HG02970 (cell line): ENCODE measurements around the gene SPTBN1.

Experiments
- ATAC-seq: cut with Tn5 transposase; IDR thresholded peaks from one replicate; pipeline ENCODE4 v1.9.1; 2021; ENCODE audit warnings: mild to moderate bottlenecking, moderate library complexity, moderate number of reproducible peaks; ENCODE audit not compliant: unreplicated experiment, low FRiP score

The SPTBN1 gene

DNA sequence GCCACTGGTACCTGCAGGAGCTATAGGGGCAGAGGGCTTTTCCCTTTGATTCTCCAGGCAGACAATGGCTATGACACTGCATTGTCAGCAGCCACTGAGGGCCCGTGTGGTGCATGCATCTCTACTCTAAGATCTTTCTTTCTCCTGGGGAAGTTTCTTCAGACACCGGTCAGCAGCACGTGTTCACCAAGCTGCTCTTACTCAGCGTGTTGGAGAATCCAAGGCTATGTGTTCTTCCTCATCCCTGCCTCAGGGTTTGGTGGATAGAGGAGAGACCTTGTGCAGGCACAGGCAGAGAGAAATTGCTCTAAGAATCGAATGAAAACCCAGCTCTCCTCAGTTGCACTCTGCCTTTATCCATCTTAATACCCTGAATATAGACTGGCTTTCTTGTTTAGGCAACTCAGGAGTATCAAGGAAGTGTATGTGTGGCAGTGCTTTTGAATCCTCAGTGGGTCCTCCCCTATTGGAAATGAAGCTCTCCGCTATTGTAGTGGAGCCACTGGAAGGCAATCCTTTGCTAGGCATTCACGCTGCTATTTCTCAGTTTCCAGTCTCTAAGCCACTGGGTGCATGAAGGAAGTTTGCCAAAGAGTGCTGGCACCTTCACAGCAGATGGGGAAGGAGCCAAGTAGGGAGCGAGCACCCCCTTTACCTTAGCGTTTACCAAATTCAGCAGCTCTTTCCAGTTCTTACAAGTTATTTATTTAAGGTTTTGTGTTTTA lies 180.4 kb downstream of the SPTBN1 start:
- ATAC-seq, result no peak

DNA sequence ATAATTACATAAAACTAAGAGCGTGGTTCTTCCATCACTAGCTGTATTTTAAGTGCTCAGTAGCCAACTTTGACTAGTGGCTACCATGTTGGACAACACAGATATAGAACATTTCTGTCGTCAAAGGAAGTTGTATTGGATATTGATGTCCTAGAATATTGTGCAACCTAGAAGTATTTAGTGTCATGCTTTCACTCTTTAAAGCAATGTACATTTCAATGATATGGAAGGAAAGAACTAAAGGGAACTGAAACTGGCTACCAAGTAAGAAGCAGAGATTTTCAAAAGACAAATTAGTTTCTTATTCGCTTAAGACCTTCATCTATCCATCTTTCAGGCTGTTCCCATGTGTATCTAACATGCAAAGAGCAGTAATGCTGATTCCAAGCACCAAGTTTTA lies 182.0 kb downstream of the SPTBN1 start:
- ATAC-seq, result no peak

- no peak for ATAC-seq
Measured at GRCh38 chr2:54638774-54639187, 182.7 kb downstream of the SPTBN1 start.

DNA sequence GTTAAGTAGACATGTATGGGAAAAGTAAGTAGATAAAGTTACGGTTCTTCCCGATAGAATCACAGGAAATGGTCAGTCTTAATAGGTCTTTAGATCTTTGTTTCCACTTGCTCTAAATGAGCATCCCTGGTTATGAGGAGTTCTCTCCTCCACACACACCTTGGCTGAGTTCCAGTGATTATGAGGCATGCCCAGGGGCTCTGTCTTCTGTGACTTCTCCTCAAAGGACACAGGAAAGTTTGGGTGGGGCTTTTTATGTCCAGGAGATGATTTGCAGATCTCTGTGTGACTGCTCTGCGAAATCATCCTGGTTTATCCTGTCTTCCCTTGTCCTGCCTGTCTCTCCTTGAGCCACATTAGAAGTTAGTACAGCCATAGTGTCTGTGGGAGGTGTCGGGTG lies 183.5 kb downstream of the SPTBN1 start:
- ATAC-seq, result no peak

- no peak for ATAC-seq
Measured at GRCh38 chr2:54640834-54641540, 184.9 kb downstream of the SPTBN1 start.

DNA sequence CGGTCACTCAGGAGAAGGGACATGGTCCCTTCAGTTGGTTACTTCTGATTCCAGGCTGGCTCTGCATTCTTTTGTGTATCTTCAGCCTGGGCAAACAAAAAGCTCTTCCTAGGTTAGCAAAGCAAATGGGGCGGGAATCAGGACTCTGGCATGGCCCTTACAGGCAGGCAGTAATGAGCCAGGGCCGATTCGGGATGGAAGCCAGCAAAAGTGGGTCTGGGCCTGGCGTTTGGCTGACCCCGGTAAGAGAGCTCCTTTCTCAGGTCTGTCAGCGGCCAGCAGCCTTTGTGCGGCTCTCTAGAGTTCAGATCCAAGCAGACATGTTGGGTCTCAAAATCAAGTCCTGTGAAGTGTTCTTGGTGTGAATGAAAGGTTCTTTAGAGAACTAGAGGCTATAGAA lies 185.9 kb downstream of the SPTBN1 start:
- no peak for ATAC-seq

GRCh38 chr2:54642677-54643430 lies 186.7 kb downstream of the SPTBN1 start:
- no peak for ATAC-seq

- ATAC-seq, result no peak
Measured at GRCh38 chr2:54644236-54644635, 188.1 kb downstream of the SPTBN1 start.

- ATAC-seq, result no peak
Measured at GRCh38 chr2:54646170-54646927, 190.2 kb downstream of the SPTBN1 start.

DNA sequence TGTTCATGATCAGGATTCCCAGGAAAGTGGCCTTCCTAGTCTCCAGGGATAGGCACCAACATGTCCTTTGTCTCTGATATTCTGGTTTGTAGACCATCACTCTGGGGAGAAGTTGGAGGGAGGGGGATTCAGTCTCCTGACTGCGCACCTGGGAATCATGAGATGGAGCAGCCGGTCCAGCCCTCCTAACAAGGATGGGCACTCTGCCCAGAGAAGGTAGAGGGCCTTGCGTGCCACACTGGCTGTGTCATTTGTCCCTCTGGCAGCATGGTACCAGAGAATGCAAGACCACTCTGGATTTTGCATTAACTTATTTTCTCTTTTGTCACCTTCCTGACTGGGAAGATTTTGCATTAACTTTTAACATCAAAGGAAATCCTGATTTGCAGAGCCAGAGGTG lies 192.1 kb downstream of the SPTBN1 start:
- ATAC-seq, result no peak

GRCh38 chr2:54649191-54649590 lies 193.1 kb downstream of the SPTBN1 start:
- ATAC-seq, result no peak

GRCh38 chr2:54649633-54650032 lies 193.5 kb downstream of the SPTBN1 start:
- no peak for ATAC-seq

GRCh38 chr2:54650612-54651011 lies 194.5 kb downstream of the SPTBN1 start:
- ATAC-seq, result no peak

DNA sequence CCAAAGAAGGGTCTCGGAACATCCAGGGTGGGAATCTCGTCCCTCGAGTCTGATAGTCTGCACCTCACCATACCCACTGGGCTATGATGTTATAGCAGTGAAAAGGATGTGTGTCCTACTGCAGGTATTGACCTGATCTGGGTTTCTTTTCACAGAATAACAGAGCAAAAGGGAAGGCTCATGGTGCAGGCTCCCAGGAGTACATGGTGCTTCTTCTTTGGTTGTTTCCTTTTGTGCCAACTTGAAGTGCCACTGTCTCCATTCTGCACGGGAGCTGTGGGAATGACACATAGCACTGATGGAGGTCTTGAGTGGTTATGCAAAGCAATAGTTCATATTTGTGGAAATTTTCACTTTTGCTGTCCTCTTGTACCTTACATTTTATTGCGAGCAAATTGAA lies 195.2 kb downstream of the SPTBN1 start:
- no peak for ATAC-seq

- no peak for ATAC-seq
Measured at GRCh38 chr2:54652540-54652939, 196.4 kb downstream of the SPTBN1 start.

- no peak for ATAC-seq
Measured at GRCh38 chr2:54653572-54654204, 197.6 kb downstream of the SPTBN1 start.

DNA sequence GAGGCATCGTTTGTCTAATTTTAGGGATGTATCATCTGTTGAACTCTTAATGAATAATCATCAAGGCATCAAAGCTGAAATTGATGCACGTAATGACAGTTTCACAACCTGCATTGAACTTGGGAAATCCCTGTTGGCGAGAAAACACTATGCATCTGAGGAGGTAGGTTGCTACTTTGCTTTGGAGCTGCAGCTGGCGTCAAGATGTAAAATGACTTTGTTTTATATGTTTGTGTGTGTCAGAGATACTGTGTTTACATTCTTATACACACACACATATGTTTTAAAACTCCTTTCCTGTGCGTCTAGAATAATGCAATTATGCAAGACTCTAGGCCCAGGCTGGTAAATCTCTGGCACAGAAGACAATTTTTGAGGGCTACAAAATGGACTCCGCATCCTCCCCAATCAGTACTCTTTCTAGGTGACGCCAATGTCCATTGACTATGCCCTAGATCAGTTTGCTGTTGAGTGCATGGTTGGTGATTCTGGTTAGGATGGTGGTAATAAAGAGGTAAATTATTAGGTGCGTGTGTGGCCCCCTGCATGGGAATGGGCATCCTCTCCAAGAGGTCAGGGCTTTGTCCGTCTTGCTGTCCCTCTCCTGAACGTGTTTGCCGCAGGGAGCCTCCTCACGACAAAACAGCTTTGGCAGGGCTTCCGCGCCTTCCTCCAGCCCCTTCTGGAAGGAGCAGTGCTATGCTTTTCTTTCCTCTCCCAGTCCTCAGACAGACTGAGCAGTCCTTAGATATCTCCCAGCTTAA lies 199.1 kb downstream of the SPTBN1 start:
- ATAC-seq, result no peak

- ATAC-seq, result no peak
Measured at GRCh38 chr2:54656863-54657262, 200.7 kb downstream of the SPTBN1 start.

DNA sequence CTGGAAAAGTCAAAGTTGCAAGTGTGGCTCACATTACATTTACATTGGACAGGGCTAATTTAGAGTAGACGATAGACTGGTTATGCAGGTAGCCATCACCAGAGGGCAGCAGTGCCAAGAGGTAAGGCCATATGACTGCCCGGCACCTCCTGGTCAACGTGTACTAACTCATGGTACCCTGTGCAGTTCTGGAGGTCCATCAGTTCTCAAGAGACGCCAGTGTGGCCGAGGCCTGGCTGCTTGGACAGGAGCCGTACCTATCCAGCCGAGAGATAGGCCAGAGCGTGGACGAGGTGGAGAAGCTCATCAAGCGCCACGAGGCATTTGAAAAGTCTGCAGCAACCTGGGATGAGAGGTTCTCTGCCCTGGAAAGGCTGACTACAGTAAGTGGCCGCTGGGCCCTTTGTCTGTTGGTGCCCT lies 201.5 kb downstream of the SPTBN1 start:
- no peak for ATAC-seq
